ENCODE data around the gene ZNF805.

Gene ZNF805

DNA sequence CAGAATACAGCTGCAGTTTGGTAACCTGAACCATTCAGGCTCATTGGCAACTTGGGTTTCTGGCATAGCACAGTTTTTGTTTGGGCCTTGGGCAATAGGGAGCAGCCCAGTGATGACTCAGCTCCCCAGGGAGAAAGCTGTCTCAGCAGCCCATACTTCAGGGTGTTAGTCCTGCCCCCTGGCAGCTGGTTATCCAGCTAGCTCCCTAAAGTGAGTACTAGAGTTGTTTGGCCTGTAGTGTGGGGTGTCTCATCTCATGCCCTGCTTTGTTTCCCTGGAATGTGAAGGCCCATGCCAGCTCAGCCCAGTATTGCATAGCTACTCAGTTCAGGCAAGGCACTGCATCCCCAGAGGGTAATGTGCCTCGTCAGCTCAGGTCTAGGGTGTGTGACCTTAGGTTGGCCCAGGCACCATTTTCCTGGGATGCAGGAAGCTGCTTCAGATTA is 61.6 kb downstream of the ZNF805 start:
- TF ChIP-seq, protein P1, sequence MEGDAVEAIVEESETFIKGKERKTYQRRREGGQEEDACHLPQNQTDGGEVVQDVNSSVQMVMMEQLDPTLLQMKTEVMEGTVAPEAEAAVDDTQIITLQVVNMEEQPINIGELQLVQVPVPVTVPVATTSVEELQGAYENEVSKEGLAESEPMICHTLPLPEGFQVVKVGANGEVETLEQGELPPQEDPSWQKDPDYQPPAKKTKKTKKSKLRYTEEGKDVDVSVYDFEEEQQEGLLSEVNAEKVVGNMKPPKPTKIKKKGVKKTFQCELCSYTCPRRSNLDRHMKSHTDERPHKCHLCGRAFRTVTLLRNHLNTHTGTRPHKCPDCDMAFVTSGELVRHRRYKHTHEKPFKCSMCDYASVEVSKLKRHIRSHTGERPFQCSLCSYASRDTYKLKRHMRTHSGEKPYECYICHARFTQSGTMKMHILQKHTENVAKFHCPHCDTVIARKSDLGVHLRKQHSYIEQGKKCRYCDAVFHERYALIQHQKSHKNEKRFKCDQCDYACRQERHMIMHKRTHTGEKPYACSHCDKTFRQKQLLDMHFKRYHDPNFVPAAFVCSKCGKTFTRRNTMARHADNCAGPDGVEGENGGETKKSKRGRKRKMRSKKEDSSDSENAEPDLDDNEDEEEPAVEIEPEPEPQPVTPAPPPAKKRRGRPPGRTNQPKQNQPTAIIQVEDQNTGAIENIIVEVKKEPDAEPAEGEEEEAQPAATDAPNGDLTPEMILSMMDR (IDR thresholded peaks at IDR 0.05; ENCODE audit: unreplicated experiment in 3 of 3), result no peak
- Mint-ChIP-seq H3K27me3 (ENCODE audit: low read depth) (no peaks in the 10 kb centered on the region), H3K4me1 (no peaks in the 10 kb centered on the region)

DNA sequence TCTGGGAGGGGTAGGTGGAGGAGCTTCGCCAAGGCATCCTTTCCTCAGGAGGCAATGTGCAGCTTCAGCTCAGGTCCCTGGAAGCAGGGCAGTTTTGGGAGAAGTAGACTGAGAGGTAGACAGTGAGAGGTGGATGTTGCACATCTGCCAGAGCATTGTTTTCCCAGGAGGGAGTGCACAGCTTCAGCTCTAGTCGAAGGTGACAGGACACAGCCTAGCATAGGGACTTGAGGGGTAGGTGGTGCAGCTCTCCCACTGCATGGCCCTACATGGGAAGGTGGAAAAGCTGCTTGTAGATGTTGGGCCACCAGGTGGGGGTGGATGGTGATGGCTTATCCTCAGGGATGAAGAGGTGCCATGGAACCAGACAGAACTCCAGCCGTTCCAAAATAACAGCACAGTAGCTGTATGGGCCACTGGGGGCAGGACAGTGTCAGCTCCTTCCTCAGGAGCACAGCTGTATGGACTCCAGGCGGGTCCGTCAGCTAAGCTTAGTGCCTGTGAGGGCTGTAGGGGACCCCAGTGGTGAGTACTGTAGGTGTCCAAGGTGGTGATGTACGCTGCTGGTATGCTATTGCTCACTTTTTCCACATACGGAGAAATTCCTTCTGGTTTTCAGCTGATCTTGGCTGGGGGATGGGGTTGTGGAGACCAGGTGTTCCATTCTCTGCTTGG is 62.4 kb downstream of the ZNF805 start:
- Mint-ChIP-seq H3K36me3 (ENCODE audit: low read depth) (peaks cover 56% of the 10 kb centered on the region), H3K9me3 (peaks cover 19% of the 10 kb centered on the region), H3K27ac (no peak overlapping the region), H3K27me3 (ENCODE audit: low read depth) (no peaks in the 10 kb centered on the region), H3K4me3 (no peak overlapping the region), H3K4me1 (no peaks in the 10 kb centered on the region)
- TF ChIP-seq, protein P1 (IDR thresholded peaks at IDR 0.05; ENCODE audit: unreplicated experiment in 3 of 3), result no peak

More for the DNA sequence above, 61.6 kb downstream of the ZNF805 start:
- peaks cover 64% of the 10 kb centered on the region for H3K36me3 Mint-ChIP-seq (ENCODE audit: low read depth)
- no peak overlapping the region for H3K27ac Mint-ChIP-seq
- H3K4me3 Mint-ChIP-seq, result no peak overlapping the region
- peaks cover 24% of the 10 kb centered on the region for H3K9me3 Mint-ChIP-seq
